ENCODE measurements around the gene A4GALT. TPM values are rescaled to one million over a fixed set of nuclear protein-coding genes. Genes with fewer than 3 reads are reported as not detected.

A4GALT gene
- total RNA-seq, 2 experiments from 2014 or later: 56.0 to 61.5 TPM

DNA sequence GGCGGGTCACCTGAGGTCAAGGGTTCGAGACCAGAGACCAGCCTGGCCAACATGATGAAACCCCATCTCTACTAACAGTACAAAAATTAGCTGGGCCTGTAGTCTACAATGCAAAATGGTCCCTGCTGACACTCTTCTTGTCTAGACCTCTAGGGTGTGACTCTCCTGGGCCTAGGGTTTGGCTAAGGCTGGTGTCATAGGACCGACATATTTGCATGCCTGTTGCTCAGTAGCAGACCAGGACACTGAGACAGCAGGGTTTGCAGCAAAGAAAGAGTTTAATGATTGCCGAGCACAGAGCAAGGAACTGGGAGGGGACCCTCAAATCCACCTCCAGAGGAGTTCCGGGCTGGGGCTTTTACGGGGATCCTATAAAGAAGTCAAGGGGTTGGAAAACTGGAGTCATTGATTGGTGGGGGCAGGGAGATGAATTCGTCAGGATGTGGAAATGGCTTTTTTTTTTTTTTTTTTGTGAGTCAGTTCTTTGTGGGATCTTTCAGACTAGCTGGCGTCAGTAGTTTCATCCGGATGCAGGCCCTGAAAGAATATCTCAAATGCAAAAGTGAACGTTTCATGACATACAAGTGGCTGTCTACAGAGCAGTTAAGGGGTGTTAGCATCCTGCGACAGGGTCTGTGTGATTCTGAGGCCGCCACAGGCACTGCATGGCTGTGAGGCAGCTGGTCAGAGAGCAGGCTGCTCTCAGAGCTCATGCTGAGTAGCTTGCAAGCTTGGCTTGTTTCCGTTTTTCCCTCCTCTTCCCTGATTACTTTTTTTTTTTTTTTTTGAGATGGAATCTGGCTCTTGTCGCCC lies 27.2 kb upstream of the A4GALT start:
- ChIA-PET CTCF (ENCODE audit: unreplicated experiment) (no interaction called here), POLR2A (interaction anchor here (0.6 to 0.7 kb wide), 3 partner anchors 15 to 105 kb away, joined by 3 to 5 read pairs (median 3); no protein-coding TSS in a partner anchor)
- TF ChIP-seq, protein P1, sequence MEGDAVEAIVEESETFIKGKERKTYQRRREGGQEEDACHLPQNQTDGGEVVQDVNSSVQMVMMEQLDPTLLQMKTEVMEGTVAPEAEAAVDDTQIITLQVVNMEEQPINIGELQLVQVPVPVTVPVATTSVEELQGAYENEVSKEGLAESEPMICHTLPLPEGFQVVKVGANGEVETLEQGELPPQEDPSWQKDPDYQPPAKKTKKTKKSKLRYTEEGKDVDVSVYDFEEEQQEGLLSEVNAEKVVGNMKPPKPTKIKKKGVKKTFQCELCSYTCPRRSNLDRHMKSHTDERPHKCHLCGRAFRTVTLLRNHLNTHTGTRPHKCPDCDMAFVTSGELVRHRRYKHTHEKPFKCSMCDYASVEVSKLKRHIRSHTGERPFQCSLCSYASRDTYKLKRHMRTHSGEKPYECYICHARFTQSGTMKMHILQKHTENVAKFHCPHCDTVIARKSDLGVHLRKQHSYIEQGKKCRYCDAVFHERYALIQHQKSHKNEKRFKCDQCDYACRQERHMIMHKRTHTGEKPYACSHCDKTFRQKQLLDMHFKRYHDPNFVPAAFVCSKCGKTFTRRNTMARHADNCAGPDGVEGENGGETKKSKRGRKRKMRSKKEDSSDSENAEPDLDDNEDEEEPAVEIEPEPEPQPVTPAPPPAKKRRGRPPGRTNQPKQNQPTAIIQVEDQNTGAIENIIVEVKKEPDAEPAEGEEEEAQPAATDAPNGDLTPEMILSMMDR (conservative IDR thresholded peaks at IDR 0.05; ENCODE audit: low read length): no peak
- no peak for TF ChIP-seq EZH2phosphoT487 (IDR thresholded peaks at IDR 0.05; ENCODE audit: borderline replicate concordance, low read depth, low read length)

DNA sequence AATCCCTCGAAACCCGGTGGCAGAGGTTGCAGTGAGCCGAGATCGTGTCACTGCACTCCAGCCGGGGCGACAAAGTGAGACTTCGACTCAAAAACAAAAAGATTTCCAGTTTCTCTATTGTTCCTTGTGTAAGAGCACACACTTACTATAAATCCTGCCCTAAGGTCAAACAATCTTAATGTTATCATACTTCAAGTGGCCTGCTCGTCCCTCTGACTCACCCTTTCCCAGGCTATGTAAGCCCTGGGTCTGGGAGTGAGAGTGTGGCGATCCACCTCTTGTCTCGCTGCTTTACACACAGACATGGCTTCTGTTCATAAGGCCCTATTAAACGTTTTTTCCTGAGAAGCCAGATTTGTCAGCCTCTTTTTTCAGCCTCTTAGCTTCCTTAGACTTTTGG lies 24.4 kb upstream of the A4GALT start:
- Histone ChIP-seq H2AFZ (ENCODE audit: low read length) (peak overlapping the region; percentile 28; the same call in 1 of the 2 replicates), H3K4me2 (ENCODE audit: low read length) (no peak overlapping the region), H3K4me1 (ENCODE audit: insufficient read depth, low read length, poor library complexity, severe bottlenecking) (peaks cover 54% of the 10 kb centered on the region), H3K9me3 (ENCODE audit: low read length) (no peaks in the 10 kb centered on the region), H4K20me1 (ENCODE audit: insufficient read depth, low read length) (no peaks in the 10 kb centered on the region), H3K9me2 (ENCODE audit: insufficient read depth, low read length) (no peaks in the 10 kb centered on the region), H3K4me3 (ENCODE audit: low read depth, low read length, poor library complexity, severe bottlenecking) (no peak overlapping the region), H3K36me3 (ENCODE audit: insufficient read depth, low read length) (no peaks in the 10 kb centered on the region), H3K79me2 (ENCODE audit: insufficient read depth, low read depth, low read length) (no peaks in the 10 kb centered on the region), H3K27ac (ENCODE audit: low read depth, low read length, poor library complexity, severe bottlenecking) (no peak overlapping the region)
- intact Hi-C loops (cut with micrococcal nuclease; ENCODE audit: unreplicated experiment): no loop called here
- no TSS peak for BruUV-seq (replicated peaks)
- no peak for DNase-seq (ENCODE audit: low spot score)
- no peak for TF ChIP-seq EZH2phosphoT487 (IDR thresholded peaks at IDR 0.05; ENCODE audit: borderline replicate concordance, low read depth, low read length)
- TF ChIP-seq, protein P1 (conservative IDR thresholded peaks at IDR 0.05; ENCODE audit: low read length): no peak
- CTCF ChIA-PET (ENCODE audit: unreplicated experiment): no interaction called here
- POLR2A ChIA-PET: no interaction called here

More for the DNA sequence above, 27.2 kb upstream of the A4GALT start:
- H3K9me3 ChIP-seq (ENCODE audit: low read length): no peaks in the 10 kb centered on the region
- H3K4me2 ChIP-seq (ENCODE audit: low read length): no peak overlapping the region
- no peak overlapping the region for H3K27ac ChIP-seq (ENCODE audit: low read depth, low read length, poor library complexity, severe bottlenecking)
- no TSS peak for BruUV-seq (replicated peaks)
- H4K20me1 ChIP-seq (ENCODE audit: insufficient read depth, low read length): no peaks in the 10 kb centered on the region
- no peaks in the 10 kb centered on the region for H3K79me2 ChIP-seq (ENCODE audit: insufficient read depth, low read depth, low read length)
- H3K36me3 ChIP-seq (ENCODE audit: insufficient read depth, low read length): no peaks in the 10 kb centered on the region
- no peak overlapping the region for H2AFZ ChIP-seq (ENCODE audit: low read length)
- H3K4me1 ChIP-seq (ENCODE audit: insufficient read depth, low read length, poor library complexity, severe bottlenecking): peaks cover 41% of the 10 kb centered on the region
- no peaks in the 10 kb centered on the region for H3K9me2 ChIP-seq (ENCODE audit: insufficient read depth, low read length)
- intact Hi-C loops (cut with micrococcal nuclease; ENCODE audit: unreplicated experiment): no loop called here
- DNase-seq (ENCODE audit: low spot score): no peak
- no peak overlapping the region for H3K4me3 ChIP-seq (ENCODE audit: low read depth, low read length, poor library complexity, severe bottlenecking)

DNA sequence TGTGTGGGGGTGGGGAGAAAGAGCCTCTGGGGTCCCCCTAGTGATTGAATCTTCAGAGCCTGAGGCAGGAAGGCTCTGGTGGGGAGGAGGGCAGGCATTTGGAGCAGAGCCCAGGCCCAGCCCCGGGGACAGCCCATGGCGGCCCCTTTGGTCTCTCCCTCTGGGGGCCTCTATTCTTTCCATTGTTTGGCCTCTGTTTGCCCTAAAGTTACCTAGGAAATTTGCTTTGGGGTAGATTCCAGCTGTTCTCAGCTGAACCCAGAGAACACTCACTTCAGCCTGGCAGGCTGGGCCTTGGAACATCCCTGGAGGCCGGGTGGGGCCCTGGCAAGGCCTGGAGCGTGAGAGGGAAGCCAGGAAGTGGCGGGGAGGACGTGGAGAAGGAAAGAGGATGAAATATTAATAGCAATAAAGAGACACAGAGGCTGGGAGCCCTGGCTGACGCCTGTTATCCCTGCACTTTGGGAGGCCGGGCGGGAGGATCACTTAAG lies 22.9 kb upstream of the A4GALT start:
- no TSS peak for BruUV-seq (replicated peaks)
- no peak for DNase-seq (ENCODE audit: low spot score)
- Histone ChIP-seq H3K27ac (ENCODE audit: low read depth, low read length, poor library complexity, severe bottlenecking) (peak overlapping the region; percentile 46), H3K79me2 (ENCODE audit: insufficient read depth, low read depth, low read length) (no peaks in the 10 kb centered on the region), H4K20me1 (ENCODE audit: insufficient read depth, low read length) (no peaks in the 10 kb centered on the region), H3K36me3 (ENCODE audit: insufficient read depth, low read length) (no peaks in the 10 kb centered on the region), H3K4me3 (ENCODE audit: low read depth, low read length, poor library complexity, severe bottlenecking) (no peak overlapping the region), H2AFZ (ENCODE audit: low read length) (peak overlapping the region; percentile 28), H3K4me1 (ENCODE audit: insufficient read depth, low read length, poor library complexity, severe bottlenecking) (peaks cover 61% of the 10 kb centered on the region), H3K4me2 (ENCODE audit: low read length) (peak overlapping the region; percentile 2; the same call in 1 of the 2 replicates), H3K9me2 (ENCODE audit: insufficient read depth, low read length) (no peaks in the 10 kb centered on the region), H3K9me3 (ENCODE audit: low read length) (no peaks in the 10 kb centered on the region)
- ChIA-PET CTCF (ENCODE audit: unreplicated experiment) (no interaction called here), POLR2A (no interaction called here)
- TF ChIP-seq EZH2phosphoT487 (IDR thresholded peaks at IDR 0.05; ENCODE audit: borderline replicate concordance, low read depth, low read length): no peak
- TF ChIP-seq, protein P1 (conservative IDR thresholded peaks at IDR 0.05; ENCODE audit: low read length): no peak
- intact Hi-C loops (cut with micrococcal nuclease; ENCODE audit: unreplicated experiment): no loop called here

Data from OCI-LY7 (cell line).